ENCODE data around the gene ZNF205.
"Not testable (repeated sequence)": the region's sequence is repeated elsewhere in the genome, so short reads cannot be mapped to it uniquely, and the experiment has no call there.

ZNF205 gene

GRCh38 chr16:3165111-3165822 is 52.9 kb downstream of the ZNF205 start:
- 94 to 95% methylated on average over 7 to 12 of the region's 12 CpGs for WGBS, 2 experiments (ENCODE audit: insufficient coverage in 2 of 2)
- Histone ChIP-seq H3K4me1 (ENCODE audit: control insufficient read depth, insufficient read depth, low read length, poor library complexity, severe bottlenecking) (no peaks in the 10 kb centered on the region), H3K4me3 (ENCODE audit: extremely low read depth, insufficient read depth, low read length, poor library complexity, severe bottlenecking) (no peak overlapping the region), H3K27ac (ENCODE audit: low read depth, low read length, severe bottlenecking) (no peak overlapping the region), H3K36me3 (ENCODE audit: control insufficient read depth, insufficient read depth, low read length) (no peaks in the 10 kb centered on the region), H3K9me3 (ENCODE audit: control insufficient read depth, low read length) (no peaks in the 10 kb centered on the region)

GRCh38 chr16:3166505-3166886 is 54.1 kb downstream of the ZNF205 start:
- no peaks in the 10 kb centered on the region for H3K9me3 ChIP-seq (ENCODE audit: control insufficient read depth, low read length)
- WGBS, 2 experiments (ENCODE audit: insufficient coverage in 2 of 2) = 50% methylated on average over 1 of the region's 1 CpG; no CpG with 5 or more reads in 1 of the 2 experiments
- no peaks in the 10 kb centered on the region for H3K36me3 ChIP-seq (ENCODE audit: control insufficient read depth, insufficient read depth, low read length)
- peaks cover 6% of the 10 kb centered on the region for H3K4me1 ChIP-seq (ENCODE audit: control insufficient read depth, insufficient read depth, low read length, poor library complexity, severe bottlenecking)
- H3K27ac ChIP-seq (ENCODE audit: low read depth, low read length, severe bottlenecking) = no peak overlapping the region
- no peak overlapping the region for H3K4me3 ChIP-seq (ENCODE audit: extremely low read depth, insufficient read depth, low read length, poor library complexity, severe bottlenecking)

GRCh38 chr16:3168729-3169128 is 56.3 kb downstream of the ZNF205 start:
- not testable (repeated sequence) for H3K27ac ChIP-seq (ENCODE audit: low read depth, low read length, severe bottlenecking); H3K4me3 ChIP-seq (ENCODE audit: extremely low read depth, insufficient read depth, low read length, poor library complexity, severe bottlenecking); H3K9me3 ChIP-seq (ENCODE audit: control insufficient read depth, low read length); H3K36me3 ChIP-seq (ENCODE audit: control insufficient read depth, insufficient read depth, low read length); H3K4me1 ChIP-seq (ENCODE audit: control insufficient read depth, insufficient read depth, low read length, poor library complexity, severe bottlenecking)
- 87 to 94% methylated on average over 5 to 6 of the region's 7 CpGs for WGBS, 2 experiments (ENCODE audit: insufficient coverage in 2 of 2)
